HEK293 (cell line): ENCODE results near the gene MAGI2.

ENCODE experiments used
- CTCF ChIA-PET: fragments of 350-600 bp; formaldehyde crosslinking; extraction: SDS; loops from one replicate; lab custom pipeline; 2021; ENCODE audit warnings: antibody characterized with exemption; lab: Yijun Ruan, JAX
- POLR2A ChIA-PET: fragments of 300-600 bp; formaldehyde crosslinking; extraction: SDS; loops from one replicate; lab custom pipeline; 2020; ENCODE audit warnings: antibody characterized with exemption, inconsistent platforms; lab: Yijun Ruan, JAX
- H3K27ac ChIP-seq: fragments of 200-500 bp; sonication (Bioruptor generic); 2 replicates; pipeline ENCODE4 v1.5.1; 2014; ENCODE audit warnings: low read depth, low read length, control low read depth, inconsistent platforms; ENCODE audit errors: extremely low read depth
- H3K36me3 ChIP-seq, 2 experiments: fragments of 200-500 bp in 1 of 2; sonication (Bioruptor generic) in 1 of 2; 1 replicate in 1 of 2; 2 replicates in 1 of 2; pipeline ENCODE4 v1.5.1; 2014 to 2017; ENCODE audit warnings: inconsistent platforms in 2 of 2, low read length in 2 of 2; ENCODE audit not compliant: control insufficient read depth in 2 of 2, insufficient read depth in 1 of 2
- H3K4me1 ChIP-seq: fragments of 200-500 bp; sonication (Bioruptor generic); 2 replicates; pipeline ENCODE4 v1.5.1; 2014; ENCODE audit warnings: mild to moderate bottlenecking, low read length, inconsistent platforms; ENCODE audit not compliant: control insufficient read depth, insufficient read depth
- H3K4me3 ChIP-seq: 2 replicates; pipeline ENCODE4 v1.5.1; 2011; ENCODE audit warnings: low read depth, mild to moderate bottlenecking, control low read depth, low read length, moderate library complexity
- H3K9me3 ChIP-seq: fragments of 200-500 bp; sonication (Bioruptor generic); 2 replicates; pipeline ENCODE4 v1.5.1; 2014; ENCODE audit warnings: low read depth, low read length, inconsistent platforms; ENCODE audit not compliant: control insufficient read depth, insufficient read depth
- EGR2 ChIP-seq: fragments of 450-650 bp; formaldehyde crosslinking; IDR thresholded peaks from 2 replicates; pipeline ENCODE4 v1.5.1; 2016; ENCODE audit warnings: low read depth, missing biosample characterization, missing genetic modification characterization
- GLI2 ChIP-seq: fragments of 450-650 bp; formaldehyde crosslinking; IDR thresholded peaks from 2 replicates; pipeline ENCODE4; 2017; ENCODE audit warnings: missing biosample characterization, missing genetic modification characterization, low read depth, borderline replicate concordance
- GLIS1 ChIP-seq: fragments of 450-650 bp; formaldehyde crosslinking; IDR thresholded peaks from 2 replicates; pipeline ENCODE4 v1.5.1; 2016; ENCODE audit warnings: missing biosample characterization, missing genetic modification characterization
- GLIS2 ChIP-seq: fragments of 450-650 bp; formaldehyde crosslinking; IDR thresholded peaks from 2 replicates; pipeline ENCODE4 v1.5.1; 2016; ENCODE audit warnings: missing biosample characterization, missing genetic modification characterization
- OVOL3 ChIP-seq: fragments of 450-650 bp; formaldehyde crosslinking; IDR thresholded peaks from 2 replicates; pipeline ENCODE4 v1.5.1; 2016; ENCODE audit warnings: missing biosample characterization, missing genetic modification characterization
- SCRT1 ChIP-seq: fragments of 450-650 bp; formaldehyde crosslinking; IDR thresholded peaks from 2 replicates; pipeline ENCODE4 v1.5.1; 2016; ENCODE audit warnings: missing biosample characterization, missing genetic modification characterization, borderline replicate concordance
- TCF7L2 ChIP-seq: IDR thresholded peaks from 2 replicates; pipeline ENCODE4 v1.6.1; 2011; ENCODE audit warnings: low read depth, mild to moderate bottlenecking, inconsistent platforms, low read length, moderate library complexity, borderline replicate concordance
- YY1 ChIP-seq: fragments of 450-650 bp; formaldehyde crosslinking; IDR thresholded peaks from 2 replicates; pipeline ENCODE4 v1.5.1; 2018; ENCODE audit warnings: missing biosample characterization, missing genetic modification characterization
- ZEB2 ChIP-seq: fragments of 450-650 bp; formaldehyde crosslinking; IDR thresholded peaks from 2 replicates; pipeline ENCODE4 v1.5.1; 2016; ENCODE audit warnings: missing biosample characterization, missing genetic modification characterization
- ZFP3 ChIP-seq: fragments of 450-650 bp; formaldehyde crosslinking; IDR thresholded peaks from 2 replicates; pipeline ENCODE4 v1.5.1; 2016; ENCODE audit warnings: low read depth, missing biosample characterization, missing genetic modification characterization
- ZNF174 ChIP-seq: fragments of 450-650 bp; formaldehyde crosslinking; IDR thresholded peaks from 2 replicates; pipeline ENCODE4 v1.5.0; 2017; ENCODE audit warnings: missing biosample characterization, mild to moderate bottlenecking, missing genetic modification characterization
- ZNF184 ChIP-seq: fragments of 450-650 bp; IDR thresholded peaks from 2 replicates; pipeline ENCODE4 v1.5.1; 2018; ENCODE audit warnings: missing biosample characterization, mild to moderate bottlenecking, missing genetic modification characterization
- ZNF2 ChIP-seq: fragments of 450-650 bp; formaldehyde crosslinking; IDR thresholded peaks from 2 replicates; pipeline ENCODE4 v1.5.1; 2016; ENCODE audit warnings: missing biosample characterization, missing genetic modification characterization
- ZNF202 ChIP-seq: fragments of 450-650 bp; formaldehyde crosslinking; IDR thresholded peaks from 2 replicates; pipeline ENCODE4 v1.5.1; 2016; ENCODE audit warnings: missing biosample characterization, missing genetic modification characterization, borderline replicate concordance
- ZNF239 ChIP-seq: fragments of 450-650 bp; formaldehyde crosslinking; IDR thresholded peaks from 2 replicates; pipeline ENCODE4 v1.5.1; 2016; ENCODE audit warnings: missing biosample characterization, missing genetic modification characterization
- ZNF311 ChIP-seq: fragments of 450-650 bp; formaldehyde crosslinking; IDR thresholded peaks from 2 replicates; pipeline ENCODE4 v1.5.1; 2017; ENCODE audit warnings: missing biosample characterization, missing genetic modification characterization, borderline replicate concordance
- ZNF354C ChIP-seq: fragments of 450-650 bp; formaldehyde crosslinking; IDR thresholded peaks from 2 replicates; pipeline ENCODE4 v1.5.1; 2016; ENCODE audit warnings: missing biosample characterization, missing genetic modification characterization, low read depth, borderline replicate concordance
- ZNF37A ChIP-seq: fragments of 450-650 bp; IDR thresholded peaks from 2 replicates; pipeline ENCODE4 v1.5.1; 2018; ENCODE audit warnings: missing biosample characterization, missing genetic modification characterization
- ZNF416 ChIP-seq: fragments of 450-650 bp; formaldehyde crosslinking; IDR thresholded peaks from 2 replicates; pipeline ENCODE4 v1.5.1; 2016; ENCODE audit warnings: missing biosample characterization, missing genetic modification characterization
- ZNF521 ChIP-seq: fragments of 450-650 bp; formaldehyde crosslinking; IDR thresholded peaks from 2 replicates; pipeline ENCODE4 v1.5.1; 2017; ENCODE audit warnings: missing biosample characterization, mild to moderate bottlenecking, missing genetic modification characterization
- ZNF548 ChIP-seq: fragments of 450-650 bp; formaldehyde crosslinking; IDR thresholded peaks from 2 replicates; pipeline ENCODE4 v1.5.1; 2016; ENCODE audit warnings: missing biosample characterization, missing genetic modification characterization
- ZNF626 ChIP-seq: fragments of 450-650 bp; sonication (Bioruptor Pico); formaldehyde crosslinking; IDR thresholded peaks from 2 replicates; pipeline ENCODE4 v1.5.1; 2018; ENCODE audit warnings: missing biosample characterization, missing genetic modification characterization, inconsistent platforms
- ZNF747 ChIP-seq: fragments of 450-650 bp; formaldehyde crosslinking; IDR thresholded peaks from 2 replicates; pipeline ENCODE4 v1.5.1; 2016; ENCODE audit warnings: missing biosample characterization, missing genetic modification characterization
- ZNF785 ChIP-seq: fragments of 450-650 bp; formaldehyde crosslinking; IDR thresholded peaks from 2 replicates; pipeline ENCODE4 v1.5.1; 2016; ENCODE audit warnings: missing biosample characterization, missing genetic modification characterization
- ZNF792 ChIP-seq: fragments of 450-650 bp; formaldehyde crosslinking; IDR thresholded peaks from 2 replicates; pipeline ENCODE4 v1.5.1; 2016; ENCODE audit warnings: missing biosample characterization, missing genetic modification characterization
- ZNF837 ChIP-seq: fragments of 450-650 bp; formaldehyde crosslinking; IDR thresholded peaks from 2 replicates; pipeline ENCODE4 v1.5.1; 2016; ENCODE audit warnings: missing biosample characterization, missing genetic modification characterization
- TF ChIP-seq, protein P1 (sequence below): fragments of 450-650 bp; formaldehyde crosslinking; IDR thresholded peaks from 2 replicates; pipeline ENCODE4 v1.5.1; 2016; ENCODE audit warnings: missing biosample characterization, missing genetic modification characterization
- TF ChIP-seq, protein P2 (sequence below): sonication (generic); formaldehyde crosslinking; IDR thresholded peaks from 2 replicates; pipeline ENCODE4 v1.8.1; 2022; ENCODE audit warnings: mild to moderate bottlenecking, moderate library complexity, missing genetic modification reagents
- TF ChIP-seq, protein P3 (sequence below): fragments of 450-650 bp; formaldehyde crosslinking; IDR thresholded peaks from 2 replicates; pipeline ENCODE4 v1.5.1; 2017; ENCODE audit warnings: missing biosample characterization, missing genetic modification characterization
- TF ChIP-seq, protein P4 (sequence below): fragments of 450-650 bp; formaldehyde crosslinking; IDR thresholded peaks from 2 replicates; pipeline ENCODE4; 2016; ENCODE audit warnings: missing biosample characterization, missing genetic modification characterization

The MAGI2 gene

DNA sequence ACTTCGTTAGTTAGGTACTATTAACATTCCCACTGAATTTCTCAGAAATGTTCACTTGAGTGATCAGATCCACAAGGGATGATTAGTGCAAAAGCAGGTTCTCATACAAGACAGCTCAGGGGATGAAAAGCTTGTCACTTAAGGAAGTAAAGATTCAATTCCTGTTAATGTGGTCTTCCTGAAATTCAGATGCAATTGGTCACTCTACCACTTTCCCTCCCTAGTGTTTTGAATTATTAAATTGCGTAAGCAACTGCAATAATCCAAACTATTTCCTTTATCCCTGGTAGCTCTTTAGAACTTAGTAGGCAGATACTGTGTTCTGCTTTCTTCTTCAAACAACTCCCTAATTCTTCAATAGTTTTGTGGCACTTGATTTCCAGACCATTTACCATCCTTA is 121.4 kb downstream of the MAGI2 start:
- Histone ChIP-seq H3K4me1 (no peaks in the 10 kb centered on the region), H3K36me3 (no peaks in the 10 kb centered on the region), H3K9me3 (no peaks in the 10 kb centered on the region), H3K4me3 (no peak overlapping the region), H3K27ac (no peak overlapping the region)
- CTCF ChIA-PET = no interaction called here
- TF ChIP-seq EGR2 (no peak), ZNF2 (tag by site-specific recombination) (no peak), ZNF548 (tag by site-specific recombination) (no peak), GLIS1 (tag by site-specific recombination) (no peak), TCF7L2 (no peak), ZNF785 (tag by site-specific recombination) (no peak), ZNF354C (tag by site-specific recombination) (no peak), ZNF837 (tag by site-specific recombination) (no peak), ZEB2 (no peak), ZNF184 (tag by site-specific recombination) (no peak), YY1 (tag by site-specific recombination) (no peak), ZNF626 (tag by site-specific recombination) (no peak), ZNF792 (tag by site-specific recombination) (no peak), ZNF311 (tag by site-specific recombination) (no peak), ZNF747 (tag by site-specific recombination) (no peak), ZNF239 (tag by site-specific recombination) (no peak), ZNF174 (tag by site-specific recombination) (no peak)
- TF ChIP-seq, protein P1, sequence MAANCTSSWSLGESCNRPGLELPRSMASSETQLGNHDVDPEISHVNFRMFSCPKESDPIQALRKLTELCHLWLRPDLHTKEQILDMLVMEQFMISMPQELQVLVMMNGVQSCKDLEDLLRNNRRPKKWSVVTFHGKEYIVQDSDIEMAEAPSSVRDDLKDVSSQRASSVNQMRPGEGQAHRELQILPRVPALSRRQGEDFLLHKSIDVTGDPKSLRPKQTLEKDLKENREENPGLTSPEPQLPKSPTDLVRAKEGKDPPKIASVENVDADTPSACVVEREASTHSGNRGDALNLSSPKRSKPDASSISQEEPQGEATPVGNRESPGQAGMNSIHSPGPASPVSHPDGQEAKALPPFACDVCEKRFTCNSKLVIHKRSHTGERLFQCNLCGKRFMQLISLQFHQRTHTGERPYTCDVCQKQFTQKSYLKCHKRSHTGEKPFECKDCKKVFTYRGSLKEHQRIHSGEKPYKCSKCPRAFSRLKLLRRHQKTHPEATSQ (tag by site-specific recombination) = no peak
- POLR2A ChIA-PET = no interaction called here

DNA sequence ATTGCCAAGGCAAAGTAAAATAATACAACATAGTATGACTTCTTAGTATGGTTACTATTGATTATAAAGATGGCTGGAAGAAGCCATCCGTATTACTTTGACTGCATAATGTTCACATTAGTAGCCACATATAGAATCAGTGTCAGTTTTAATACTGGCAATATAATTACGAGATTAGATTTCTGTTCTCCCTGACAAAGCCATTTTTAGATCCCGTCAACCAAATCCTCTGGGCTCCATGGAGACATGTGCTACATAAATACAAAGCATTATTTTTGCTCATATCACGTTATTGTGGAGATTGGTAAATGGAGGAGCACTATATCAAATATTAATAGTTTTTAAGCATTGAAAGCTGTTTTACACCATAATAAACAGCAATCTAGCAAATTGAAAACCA is 124.0 kb downstream of the MAGI2 start:
- Histone ChIP-seq H3K4me3 (no peak overlapping the region), H3K27ac (no peak overlapping the region), H3K4me1 (no peaks in the 10 kb centered on the region), H3K9me3 (no peaks in the 10 kb centered on the region), H3K36me3 (no peaks in the 10 kb centered on the region)
- ChIA-PET POLR2A (no interaction called here), CTCF (no interaction called here)
- TF ChIP-seq ZNF521 (tag by site-specific recombination) = no peak

DNA sequence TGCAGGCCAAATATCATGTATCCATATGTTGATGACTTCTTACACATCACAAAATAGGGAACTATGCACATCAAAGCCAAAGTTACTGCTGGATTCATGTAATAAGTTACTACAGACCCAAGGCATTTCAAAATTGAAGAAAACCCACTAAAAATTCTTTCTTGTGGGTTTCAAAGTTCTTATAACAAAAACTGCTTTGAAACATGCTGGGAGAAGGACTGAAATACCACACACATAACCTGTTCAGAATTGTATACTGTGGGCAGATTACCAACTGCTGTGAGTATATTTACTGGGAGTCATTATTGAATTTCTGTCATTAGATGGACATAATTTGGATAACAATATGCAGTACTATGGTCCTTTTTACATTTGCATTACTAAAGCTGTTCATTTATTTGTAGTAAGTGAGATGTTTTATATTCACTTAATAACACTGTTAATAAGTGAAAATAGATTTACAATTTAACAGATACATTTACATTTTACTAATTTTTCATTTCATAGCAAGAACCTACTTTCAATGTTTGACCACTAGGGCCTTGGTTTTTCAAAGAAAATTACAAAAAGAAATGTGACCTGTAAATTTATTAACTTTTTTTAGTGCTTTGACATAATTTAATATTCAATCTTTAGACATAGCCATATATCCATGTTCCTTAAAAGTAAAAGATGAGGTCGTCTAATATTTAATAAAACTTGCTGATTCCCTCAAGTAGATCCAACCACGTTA is 132.6 kb downstream of the MAGI2 start:
- ChIA-PET POLR2A (no interaction called here), CTCF (no interaction called here)
- no peak overlapping the region for H3K4me3 ChIP-seq
- H3K4me1 ChIP-seq = no peaks in the 10 kb centered on the region; the same call in 1 of the 2 replicates
- H3K27ac ChIP-seq = no peak overlapping the region
- no peaks in the 10 kb centered on the region for H3K9me3 ChIP-seq
- H3K36me3 ChIP-seq = no peaks in the 10 kb centered on the region
- TF ChIP-seq, protein P2, sequence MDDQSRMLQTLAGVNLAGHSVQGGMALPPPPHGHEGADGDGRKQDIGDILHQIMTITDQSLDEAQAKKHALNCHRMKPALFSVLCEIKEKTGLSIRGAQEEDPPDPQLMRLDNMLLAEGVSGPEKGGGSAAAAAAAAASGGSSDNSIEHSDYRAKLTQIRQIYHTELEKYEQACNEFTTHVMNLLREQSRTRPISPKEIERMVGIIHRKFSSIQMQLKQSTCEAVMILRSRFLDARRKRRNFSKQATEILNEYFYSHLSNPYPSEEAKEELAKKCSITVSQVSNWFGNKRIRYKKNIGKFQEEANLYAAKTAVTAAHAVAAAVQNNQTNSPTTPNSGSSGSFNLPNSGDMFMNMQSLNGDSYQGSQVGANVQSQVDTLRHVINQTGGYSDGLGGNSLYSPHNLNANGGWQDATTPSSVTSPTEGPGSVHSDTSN (CRISPR knock-in tag) = no peak
- TF ChIP-seq, protein P3, sequence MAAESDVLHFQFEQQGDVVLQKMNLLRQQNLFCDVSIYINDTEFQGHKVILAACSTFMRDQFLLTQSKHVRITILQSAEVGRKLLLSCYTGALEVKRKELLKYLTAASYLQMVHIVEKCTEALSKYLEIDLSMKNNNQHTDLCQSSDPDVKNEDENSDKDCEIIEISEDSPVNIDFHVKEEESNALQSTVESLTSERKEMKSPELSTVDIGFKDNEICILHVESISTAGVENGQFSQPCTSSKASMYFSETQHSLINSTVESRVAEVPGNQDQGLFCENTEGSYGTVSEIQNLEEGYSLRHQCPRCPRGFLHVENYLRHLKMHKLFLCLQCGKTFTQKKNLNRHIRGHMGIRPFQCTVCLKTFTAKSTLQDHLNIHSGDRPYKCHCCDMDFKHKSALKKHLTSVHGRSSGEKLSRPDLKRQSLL (tag by site-specific recombination) = no peak
- TF ChIP-seq ZNF202 (tag by site-specific recombination) (no peak), ZFP3 (no peak), OVOL3 (tag by site-specific recombination) (no peak), GLIS2 (tag by site-specific recombination) (no peak), ZNF416 (tag by site-specific recombination) (no peak), GLI2 (tag by site-specific recombination) (no peak), SCRT1 (no peak), ZNF2 (tag by site-specific recombination) (no peak), ZNF37A (tag by site-specific recombination) (no peak)
- TF ChIP-seq, protein P4, sequence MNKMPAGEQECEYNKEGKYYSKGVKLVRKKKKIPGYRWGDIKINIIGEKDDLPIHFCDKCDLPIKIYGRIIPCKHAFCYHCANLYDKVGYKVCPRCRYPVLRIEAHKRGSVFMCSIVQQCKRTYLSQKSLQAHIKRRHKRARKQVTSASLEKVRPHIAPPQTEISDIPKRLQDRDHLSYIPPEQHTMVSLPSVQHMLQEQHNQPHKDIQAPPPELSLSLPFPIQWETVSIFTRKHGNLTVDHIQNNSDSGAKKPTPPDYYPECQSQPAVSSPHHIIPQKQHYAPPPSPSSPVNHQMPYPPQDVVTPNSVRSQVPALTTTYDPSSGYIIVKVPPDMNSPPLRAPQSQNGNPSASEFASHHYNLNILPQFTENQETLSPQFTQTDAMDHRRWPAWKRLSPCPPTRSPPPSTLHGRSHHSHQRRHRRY = no peak
